ENCODE measurements around the gene PLCD4. TPM values are rescaled to one million over a fixed set of nuclear protein-coding genes. Genes with fewer than 3 reads are reported as not detected.

PLCD4 gene
- polyA plus RNA-seq (2012; ENCODE audit: missing spikeins) = 0.83 TPM

DNA sequence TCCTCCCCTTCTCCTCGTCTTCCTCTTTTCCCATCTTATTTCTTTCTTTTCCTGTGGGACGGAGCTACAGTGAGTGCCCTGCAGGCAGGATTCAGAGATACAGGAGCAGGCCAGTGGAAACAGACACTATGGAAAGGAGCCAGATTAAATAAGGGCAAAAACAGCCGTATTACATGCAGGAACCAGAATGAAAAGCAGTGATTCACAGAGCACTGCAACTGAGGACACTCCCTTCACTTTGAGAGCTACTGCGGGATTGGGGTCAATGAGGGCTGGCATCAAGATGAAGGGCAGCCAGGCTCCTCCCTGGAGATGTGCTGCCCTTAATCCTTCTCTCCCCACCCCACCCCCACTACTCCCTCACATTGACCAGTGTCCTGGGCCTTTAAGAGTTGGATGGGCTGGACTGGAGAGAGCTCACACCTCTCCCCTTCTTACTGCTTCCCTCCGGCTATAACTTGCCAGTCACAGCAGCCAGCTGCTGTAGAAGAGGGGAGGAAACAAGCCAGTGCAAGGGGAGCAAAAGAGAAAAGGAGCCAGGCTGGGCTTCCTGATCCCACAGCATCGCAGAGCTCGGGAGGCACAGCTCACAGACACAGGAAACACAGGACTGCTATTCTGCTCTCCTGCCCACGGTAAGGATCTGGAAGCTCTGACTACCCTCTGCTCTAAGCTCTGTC is at the start of gene PLCD4:
TSS of gene PLCD4 (plus strand) at position 464 of the 680 bp plus-strand sequence. CDS start 7,841 bp downstream, outside the sequence.
- FAIRE-seq (no peak), DNase-seq (ENCODE audit: insufficient read length) (no peak)

DNA sequence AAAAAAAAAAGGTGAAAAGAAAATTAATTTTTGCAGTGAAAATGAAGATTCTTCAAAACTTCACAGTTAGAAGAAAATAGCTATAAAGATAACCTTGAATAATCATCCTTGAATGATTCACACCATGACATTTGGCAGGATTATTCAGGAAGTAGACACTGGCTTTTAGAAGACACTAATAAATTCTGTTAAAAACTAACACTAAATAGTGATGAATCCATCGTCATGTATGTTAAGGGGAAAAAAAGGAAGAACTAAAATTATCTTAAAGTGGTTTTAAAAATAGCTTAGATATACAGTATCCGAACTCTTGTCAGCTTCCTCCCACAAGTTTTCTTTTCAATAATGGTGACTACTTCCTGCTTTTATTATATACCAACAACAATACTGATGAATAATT is 49.8 kb upstream of the PLCD4 start:
- no peak for FAIRE-seq
- no peak for DNase-seq (ENCODE audit: insufficient read length)
- no peak for TF ChIP-seq TAF1 (IDR thresholded peaks at IDR 0.05; ENCODE audit: borderline replicate concordance, low read depth, low read length)
- TF ChIP-seq POLR2A (IDR thresholded peaks at IDR 0.05; ENCODE audit: low read depth, low read length) = no peak
- TF ChIP-seq POLR2AphosphoS5 (IDR thresholded peaks at IDR 0.05; ENCODE audit: low read depth, low read length) = no peak

More for the DNA sequence above, at the start of gene PLCD4:
- TF ChIP-seq POLR2A (IDR thresholded peaks at IDR 0.05; ENCODE audit: low read depth, low read length) (no peak), TAF1 (IDR thresholded peaks at IDR 0.05; ENCODE audit: borderline replicate concordance, low read depth, low read length) (no peak), POLR2AphosphoS5 (IDR thresholded peaks at IDR 0.05; ENCODE audit: low read depth, low read length) (no peak)

DNA sequence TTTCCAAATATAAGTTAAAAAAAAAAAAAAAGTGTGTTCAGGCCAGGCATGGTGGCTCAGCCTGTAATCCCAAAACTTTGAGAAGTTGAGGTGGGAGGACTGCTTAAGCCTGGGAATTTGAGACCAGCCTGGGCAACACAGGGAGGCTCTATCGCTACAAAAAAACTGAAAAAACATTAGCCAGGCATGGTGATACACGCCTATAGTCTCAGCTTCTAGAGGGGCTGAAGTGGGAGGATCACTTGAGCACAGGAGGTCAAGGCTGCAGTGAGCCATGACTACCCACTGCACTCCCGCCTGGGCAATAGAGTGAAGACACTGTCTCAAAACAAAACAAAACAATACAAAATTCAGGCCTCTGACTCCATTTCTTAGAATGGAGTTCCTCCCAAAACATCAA is 48.7 kb upstream of the PLCD4 start:
- FAIRE-seq (no peak), DNase-seq (ENCODE audit: insufficient read length) (no peak)
- no peak for TF ChIP-seq TAF1 (IDR thresholded peaks at IDR 0.05; ENCODE audit: borderline replicate concordance, low read depth, low read length)
- no peak for TF ChIP-seq POLR2A (IDR thresholded peaks at IDR 0.05; ENCODE audit: low read depth, low read length)
- no peak for TF ChIP-seq POLR2AphosphoS5 (IDR thresholded peaks at IDR 0.05; ENCODE audit: low read depth, low read length)

DNA sequence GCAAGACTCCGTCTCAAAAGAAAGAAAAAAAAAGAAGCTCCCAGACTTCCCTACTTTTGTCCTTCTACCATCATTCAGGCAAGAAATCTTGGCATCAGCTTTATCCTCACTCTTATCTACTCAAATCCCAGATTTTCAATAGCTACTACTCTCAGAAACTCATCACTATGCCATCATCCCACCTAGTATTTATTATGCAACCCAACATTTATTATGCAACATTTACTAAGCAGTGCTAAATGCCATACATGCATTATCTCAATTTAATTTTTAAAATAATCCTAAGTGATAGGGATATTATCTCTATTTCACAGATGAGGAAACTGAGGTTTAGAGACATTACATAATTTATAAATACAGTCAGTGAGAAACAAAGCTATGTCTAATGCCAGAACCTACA is 43.6 kb upstream of the PLCD4 start:
- FAIRE-seq = no peak
- TF ChIP-seq POLR2A (IDR thresholded peaks at IDR 0.05; ENCODE audit: low read depth, low read length) (no peak), TAF1 (IDR thresholded peaks at IDR 0.05; ENCODE audit: borderline replicate concordance, low read depth, low read length) (no peak), POLR2AphosphoS5 (IDR thresholded peaks at IDR 0.05; ENCODE audit: low read depth, low read length) (no peak)
- no peak for DNase-seq (ENCODE audit: insufficient read length)

DNA sequence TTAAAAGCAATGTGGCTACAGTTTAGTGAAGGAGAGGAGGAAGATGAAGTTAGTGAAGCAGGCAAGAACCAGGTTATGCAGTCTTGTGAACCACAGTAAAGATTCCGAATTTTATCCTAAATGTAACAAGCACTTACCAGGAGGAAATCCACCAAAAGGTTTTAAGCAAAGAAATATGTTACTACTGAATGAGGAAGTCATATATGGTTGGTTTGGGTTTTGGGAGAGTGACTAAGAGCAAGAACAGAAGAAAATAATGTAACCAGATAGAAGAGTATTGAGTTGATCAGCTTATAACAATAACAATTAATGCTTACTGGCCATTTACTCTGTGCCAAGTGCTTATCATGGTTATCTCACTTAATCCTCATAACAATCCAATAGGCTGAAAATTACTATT is 41.4 kb upstream of the PLCD4 start:
- DNase-seq (ENCODE audit: insufficient read length) (no peak), FAIRE-seq (no peak)
- TF ChIP-seq POLR2A (IDR thresholded peaks at IDR 0.05; ENCODE audit: low read depth, low read length) = no peak
- no peak for TF ChIP-seq TAF1 (IDR thresholded peaks at IDR 0.05; ENCODE audit: borderline replicate concordance, low read depth, low read length)
- no peak for TF ChIP-seq POLR2AphosphoS5 (IDR thresholded peaks at IDR 0.05; ENCODE audit: low read depth, low read length)

DNA sequence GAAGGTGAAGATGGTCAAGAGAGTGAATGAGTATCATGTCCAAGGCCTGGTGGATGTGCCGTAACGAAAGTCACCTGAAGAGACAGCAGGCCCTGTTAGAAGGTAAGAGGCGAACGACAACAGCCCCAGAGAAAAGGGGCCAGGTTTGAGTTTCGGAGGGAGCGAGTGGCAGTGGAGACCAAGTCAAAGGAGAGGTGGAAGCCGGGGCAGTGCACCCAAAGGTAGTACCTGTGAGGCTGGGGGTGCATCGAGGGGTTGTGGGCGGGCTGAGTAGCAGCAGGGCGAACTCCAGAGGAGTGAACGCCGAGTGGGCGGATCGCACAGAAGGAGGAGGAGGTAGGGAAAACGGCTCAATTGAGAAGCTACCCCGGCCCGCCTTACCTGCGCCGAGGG is 39.9 kb upstream of the PLCD4 start:
- TF ChIP-seq POLR2A (IDR thresholded peaks at IDR 0.05; ENCODE audit: low read depth, low read length) = no peak
- no peak for TF ChIP-seq TAF1 (IDR thresholded peaks at IDR 0.05; ENCODE audit: borderline replicate concordance, low read depth, low read length)
- TF ChIP-seq POLR2AphosphoS5 (IDR thresholded peaks at IDR 0.05; ENCODE audit: low read depth, low read length) = no peak
- DNase-seq (ENCODE audit: insufficient read length) (no peak), FAIRE-seq (no peak)

DNA sequence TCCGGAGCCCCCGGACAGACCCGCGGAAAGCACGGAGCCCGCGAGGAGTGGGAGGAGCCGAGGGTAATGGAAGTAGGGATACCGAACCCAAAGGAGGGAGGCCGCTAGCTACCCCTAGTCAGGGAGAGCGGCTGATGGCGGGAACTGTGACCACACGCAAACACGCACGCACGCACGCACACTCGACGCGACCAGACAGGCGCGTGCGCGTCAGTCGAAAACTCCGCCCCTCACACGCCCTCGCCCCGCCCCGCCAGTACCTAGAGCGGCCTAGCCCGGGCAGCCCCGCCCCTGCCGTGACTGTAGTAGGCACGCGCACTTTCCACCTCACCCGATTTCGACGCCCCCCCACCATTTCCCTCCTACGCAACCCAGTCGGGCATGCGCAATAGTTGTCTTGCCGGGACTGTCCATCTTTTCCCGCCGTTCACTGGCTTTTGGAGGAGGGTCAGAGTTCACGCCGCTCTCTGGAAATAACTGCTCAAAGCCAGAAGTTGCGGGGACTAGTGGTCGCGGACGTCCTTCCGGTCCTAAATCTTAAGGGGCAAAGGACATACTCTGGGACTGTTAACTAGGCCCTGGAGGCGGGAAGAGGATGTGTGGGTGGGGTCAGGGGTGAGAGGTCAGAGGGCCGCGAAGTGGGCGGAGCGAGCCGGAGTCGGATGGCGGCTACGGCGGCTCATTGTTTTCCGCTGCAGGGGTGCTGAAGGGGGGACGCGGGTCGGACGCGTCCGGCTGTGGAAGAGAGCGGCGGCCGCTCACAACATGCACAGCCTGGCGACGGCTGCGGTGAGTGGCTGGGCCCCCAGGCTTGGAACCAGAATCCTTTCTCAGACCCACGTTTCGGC is 39.3 kb upstream of the PLCD4 start, which contains the start of the genes CNOT9 and USP37:
TSS of gene CNOT9 (plus strand) at position 650 of the 848 bp plus-strand sequence. CDS start at position 766, 116 bp downstream.
TSS of gene USP37 (minus strand) at position 162 of the 848 bp plus-strand sequence. CDS start 9,698 bp downstream, outside the sequence.
- peak; percentile 99 for FAIRE-seq
- peak; percentile 81 for DNase-seq (ENCODE audit: insufficient read length)
- TF ChIP-seq POLR2A (IDR thresholded peaks at IDR 0.05; ENCODE audit: low read depth, low read length) (peak; percentile 92), POLR2AphosphoS5 (IDR thresholded peaks at IDR 0.05; ENCODE audit: low read depth, low read length) (peak; percentile 91), TAF1 (IDR thresholded peaks at IDR 0.05; ENCODE audit: borderline replicate concordance, low read depth, low read length) (peak; percentile 79)

DNA sequence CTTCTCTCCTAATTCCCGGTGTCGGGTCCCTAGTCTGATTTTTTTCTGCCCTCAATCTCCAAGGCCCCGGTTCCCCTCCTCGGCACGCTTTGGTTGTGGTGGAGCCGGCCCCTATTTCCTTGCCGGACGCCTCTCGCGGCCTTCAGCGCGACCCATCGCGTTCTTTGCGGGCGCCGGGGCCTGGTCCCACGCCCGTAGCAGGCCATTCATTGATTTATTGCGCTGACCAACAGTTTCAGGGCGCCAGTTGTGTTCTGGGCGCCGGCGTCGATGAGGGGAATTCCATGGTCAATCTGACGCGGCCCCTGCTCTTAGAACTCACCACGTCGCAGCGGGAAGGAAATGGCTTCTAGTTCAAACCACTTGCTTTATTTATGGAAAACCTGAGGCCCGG is 38.7 kb upstream of the PLCD4 start:
- DNase-seq (ENCODE audit: insufficient read length) (peak; percentile 31), FAIRE-seq (peak; percentile 83)
- TF ChIP-seq TAF1 (IDR thresholded peaks at IDR 0.05; ENCODE audit: borderline replicate concordance, low read depth, low read length) (peak; percentile 29), POLR2A (IDR thresholded peaks at IDR 0.05; ENCODE audit: low read depth, low read length) (no peak), POLR2AphosphoS5 (IDR thresholded peaks at IDR 0.05; ENCODE audit: low read depth, low read length) (peak; percentile 3; the same call in 1 of the 2 replicates)

DNA sequence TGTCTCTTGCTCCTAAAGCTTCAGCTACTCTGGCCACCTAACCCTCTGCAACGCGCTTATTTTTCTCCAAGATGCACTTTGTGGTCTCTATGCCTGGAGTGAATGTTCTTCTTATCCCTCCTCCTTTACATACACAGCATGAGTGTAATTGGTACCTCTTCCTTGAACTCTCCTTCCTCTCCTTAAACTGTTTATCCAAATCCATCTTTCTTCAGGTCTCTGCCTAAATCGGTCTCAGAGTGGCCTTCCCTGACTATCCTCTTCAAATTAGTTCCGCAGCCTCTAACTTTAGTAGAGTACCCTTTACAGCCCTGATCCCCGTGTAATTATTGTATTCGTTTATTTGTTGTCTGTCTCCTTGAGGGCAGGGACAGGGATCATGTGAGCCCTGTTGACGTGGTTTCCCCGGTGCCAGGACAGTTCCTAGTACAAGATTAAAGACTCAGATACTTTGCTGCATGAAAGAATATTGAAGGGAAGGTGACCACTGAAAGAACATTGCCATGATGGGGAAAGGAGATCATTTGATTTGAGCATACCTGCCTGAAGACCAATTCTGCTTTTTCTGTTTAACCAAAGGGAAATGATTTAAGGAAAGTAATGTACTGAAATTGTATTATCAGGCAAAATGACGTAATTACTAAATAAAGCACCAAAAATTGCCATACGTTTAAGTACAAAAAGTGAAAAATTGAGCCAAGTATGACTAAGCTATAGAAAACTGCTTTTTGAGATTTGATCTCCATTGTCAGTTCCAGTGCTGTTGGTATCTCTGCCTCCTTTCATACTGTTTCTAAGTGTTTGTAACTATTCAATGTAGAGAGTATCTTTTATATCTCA is 37.8 kb upstream of the PLCD4 start:
- FAIRE-seq (peak; percentile 73), DNase-seq (ENCODE audit: insufficient read length) (no peak)
- no peak for TF ChIP-seq POLR2A (IDR thresholded peaks at IDR 0.05; ENCODE audit: low read depth, low read length)
- TF ChIP-seq TAF1 (IDR thresholded peaks at IDR 0.05; ENCODE audit: borderline replicate concordance, low read depth, low read length) = no peak
- no peak for TF ChIP-seq POLR2AphosphoS5 (IDR thresholded peaks at IDR 0.05; ENCODE audit: low read depth, low read length)

DNA sequence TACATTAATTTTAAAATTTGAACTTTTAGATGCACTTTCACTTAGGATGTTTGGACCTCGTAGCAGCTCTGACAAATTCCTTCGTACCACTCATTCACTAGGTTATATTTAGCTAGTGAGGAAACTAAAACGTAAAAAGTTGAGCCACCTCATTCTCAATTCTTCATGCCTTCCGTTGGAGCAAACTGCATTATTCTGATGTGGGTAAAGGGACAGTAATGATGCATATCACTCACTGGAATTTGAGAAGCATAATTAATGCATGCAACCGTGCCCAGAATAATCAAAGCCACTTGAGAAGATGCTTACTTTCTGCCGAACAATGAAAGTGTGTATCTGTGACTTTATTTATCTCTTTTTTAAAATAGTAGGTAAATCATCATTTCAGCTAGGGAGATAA is 36.8 kb upstream of the PLCD4 start:
- DNase-seq (ENCODE audit: insufficient read length) = no peak
- TF ChIP-seq TAF1 (IDR thresholded peaks at IDR 0.05; ENCODE audit: borderline replicate concordance, low read depth, low read length) = no peak
- no peak for TF ChIP-seq POLR2AphosphoS5 (IDR thresholded peaks at IDR 0.05; ENCODE audit: low read depth, low read length)
- no peak for TF ChIP-seq POLR2A (IDR thresholded peaks at IDR 0.05; ENCODE audit: low read depth, low read length)

DNA sequence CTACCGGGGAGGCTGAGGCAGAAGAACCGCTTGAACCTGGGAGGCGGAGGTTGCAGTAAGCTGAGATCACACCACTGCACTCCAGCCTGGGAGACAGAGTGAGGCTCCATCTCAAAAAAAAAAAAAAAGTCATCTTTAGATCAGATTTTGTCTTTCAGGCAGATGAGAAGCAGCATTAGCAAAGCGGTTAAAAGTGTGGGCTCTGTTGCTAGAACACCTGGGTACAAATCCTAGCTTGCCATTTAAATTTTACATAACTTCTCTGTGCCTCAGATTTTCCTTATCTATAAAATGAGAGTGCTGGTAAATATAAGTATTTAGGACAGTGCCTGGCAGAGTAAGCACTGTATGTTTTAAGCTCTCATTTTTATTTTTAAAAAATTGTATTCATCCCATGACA is 30.8 kb upstream of the PLCD4 start:
- TF ChIP-seq POLR2AphosphoS5 (IDR thresholded peaks at IDR 0.05; ENCODE audit: low read depth, low read length) = no peak
- TF ChIP-seq POLR2A (IDR thresholded peaks at IDR 0.05; ENCODE audit: low read depth, low read length) = no peak
- no peak for TF ChIP-seq TAF1 (IDR thresholded peaks at IDR 0.05; ENCODE audit: borderline replicate concordance, low read depth, low read length)
- DNase-seq (ENCODE audit: insufficient read length) (no peak), FAIRE-seq (no peak)

More for the DNA sequence above, 36.8 kb upstream of the PLCD4 start:
- FAIRE-seq = no peak

All from GM12892 (cell line).